Right cardiac atrium (tissue), 5 donors: Measurements from ENCODE around the gene PIGO. TPM values are rescaled to one million over a fixed set of nuclear protein-coding genes. Genes with fewer than 3 reads are reported as not detected.

Source experiments
- ATAC-seq, 2 donors: fragments of 200-7000 bp; cut with Tn5 transposase; one replicate each; pipeline versions ENCODE4 v1.8.0 to v1.9.1; 2020; ENCODE audit warnings: moderate library complexity in 2 of 2, mild to moderate bottlenecking in 1 of 2
- DNase-seq, 3 donors: peaks; one replicate each; pipeline ENCODE4 v3.0.0-alpha.2; 2020
- H3K27ac ChIP-seq: one replicate; pipeline ENCODE4 v1.5.1; 2013; ENCODE audit warnings: mild to moderate bottlenecking, low read length, control low read depth, moderate library complexity
- H3K27me3 ChIP-seq: one replicate; pipeline ENCODE4 v1.6.1; 2013; ENCODE audit not compliant: control insufficient read depth, insufficient read depth
- H3K4me1 ChIP-seq: one replicate; pipeline ENCODE4 v1.6.1; 2013; ENCODE audit warnings: low read length; ENCODE audit not compliant: control insufficient read depth, insufficient read depth
- H3K4me3 ChIP-seq: one replicate; pipeline ENCODE4 v1.5.1; 2013; ENCODE audit warnings: low read length, control low read depth
- H3K9me3 ChIP-seq: one replicate; pipeline ENCODE4 v1.6.1; 2013; ENCODE audit warnings: low read length; ENCODE audit not compliant: control insufficient read depth
- WGBS: extraction: QIAGEN DNeasy Blood & Tissue Kit; methylation state at CpG from one replicate; pipeline ENCODE4 v1.1.7; 2013; 5-methylcytosine and 5-hydroxymethylcytosine counted together
- intact Hi-C, 4 donors: fragments of 100-400 bp; cut with DNase I; formaldehyde crosslinking; loops; one replicate each; pipeline versions ENCODE4 v1.11.0 to v1.14.0; 2022 to 2023
- polyA plus RNA-seq: library from polyadenylated mRNA; stranded (reverse); fragments of 200-250 nt; gene quantifications from one replicate; pipeline ENCODE4 v1.2.3, GENCODE V29; 2013
- total RNA-seq, 4 donors: library from RNA; stranded (reverse); fragmentation: NEBNext Ultra II Directional; extraction: Animal tissue kit (Norgen Biotek cat#: 25700); gene quantifications; one replicate each; pipeline ENCODE4 v1.2.1, GENCODE V29; 2021
- donor health status: healthy with polysubstance abuse.
- donor health status: DM: no; HTN: yes; CAD: no.
- donor health status: DM: no; HTN: no; CAD: no.
- donor health status: DM: no; HTN: yes; CAD: no; lungs with severe emphysema.
- donor health status: DM: yes; HTN: yes; CAD: no.

Gene PIGO
- total and polyA plus RNA-seq, 5 donors: 10.0 to 17.6 (median 12.5) TPM

- under 1% methylated on average over 20 of the region's 20 CpGs for WGBS
- Histone ChIP-seq H3K27me3 (no peaks in the 10 kb centered on the region), H3K27ac (peak overlapping the region; percentile 99), H3K4me1 (peaks cover 14% of the 10 kb centered on the region), H3K9me3 (no peaks in the 10 kb centered on the region), H3K4me3 (peak overlapping the region; percentile 91)
- ATAC-seq (peak in 1 of 2 donors; percentile 10), DNase-seq (no peak)
- intact Hi-C loops: no loop called here
Observed at GRCh38 chr9:35070823-35071813, 25.3 kb downstream of the PIGO start.

- H3K9me3 ChIP-seq: no peaks in the 10 kb centered on the region
- H3K4me1 ChIP-seq: peaks cover 14% of the 10 kb centered on the region
- WGBS: 67% methylated on average over 4 of the region's 4 CpGs
- ATAC-seq: no peak
- H3K27ac ChIP-seq: peak overlapping the region; percentile 30
- no peak overlapping the region for H3K4me3 ChIP-seq
- DNase-seq: no peak
- intact Hi-C loops: loop anchor here in 1 of 4 donors (10.0 kb wide), 1 partner anchor 64 kb away; no protein-coding TSS in a partner anchor
- H3K27me3 ChIP-seq: no peaks in the 10 kb centered on the region
Observed at GRCh38 chr9:35069020-35069419, 27.4 kb downstream of the PIGO start.

- Histone ChIP-seq H3K27me3 (no peaks in the 10 kb centered on the region), H3K4me3 (no peak overlapping the region), H3K4me1 (peaks cover 14% of the 10 kb centered on the region), H3K27ac (no peak overlapping the region), H3K9me3 (no peaks in the 10 kb centered on the region)
- intact Hi-C loops: loop anchor here in 1 of 4 donors (10.0 kb wide), 1 partner anchor 62 kb away; no protein-coding TSS in a partner anchor
- 88% methylated on average over 1 of the region's 1 CpG for WGBS
- DNase-seq (no peak), ATAC-seq (no peak)
Observed at GRCh38 chr9:35067056-35067455, 29.3 kb downstream of the PIGO start.

- no peak overlapping the region for H3K27ac ChIP-seq
- WGBS: 93% methylated on average over 11 of the region's 11 CpGs
- no peak for DNase-seq
- H3K9me3 ChIP-seq: no peaks in the 10 kb centered on the region
- no peak for ATAC-seq
- H3K27me3 ChIP-seq: no peaks in the 10 kb centered on the region
- intact Hi-C loops: loop anchor here in 1 of 4 donors (10.0 kb wide), 1 partner anchor 56 kb away; no protein-coding TSS in a partner anchor
- H3K4me1 ChIP-seq: no peaks in the 10 kb centered on the region
- no peak overlapping the region for H3K4me3 ChIP-seq
Observed at GRCh38 chr9:35060548-35061207, 35.7 kb downstream of the PIGO start.

GRCh38 chr9:35059438-35059837 is 37.0 kb downstream of the PIGO start:
- Histone ChIP-seq H3K9me3 (no peaks in the 10 kb centered on the region), H3K27me3 (no peaks in the 10 kb centered on the region), H3K4me1 (no peaks in the 10 kb centered on the region), H3K4me3 (no peak overlapping the region), H3K27ac (no peak overlapping the region)
- intact Hi-C loops: loop anchor here in 1 of 4 donors (10.0 kb wide), 1 partner anchor 165 kb away; a partner anchor contains a TSS
- DNase-seq (no peak), ATAC-seq (no peak)
- WGBS: 92% methylated on average over 10 of the region's 10 CpGs

- Histone ChIP-seq H3K27me3 (no peaks in the 10 kb centered on the region), H3K27ac (no peak overlapping the region), H3K4me3 (no peak overlapping the region), H3K4me1 (no peaks in the 10 kb centered on the region), H3K9me3 (no peaks in the 10 kb centered on the region)
- intact Hi-C loops: loop anchor here in 1 of 4 donors (10.0 kb wide), 1 partner anchor 162 kb away; a partner anchor contains a TSS
- ATAC-seq: no peak
- WGBS: 98% methylated on average over 8 of the region's 8 CpGs
- no peak for DNase-seq
Observed at GRCh38 chr9:35057271-35057620, 39.1 kb downstream of the PIGO start.

GRCh38 chr9:35056571-35057270 is 39.7 kb downstream of the PIGO start:
- peak in 1 of 2 donors; percentile 20 for ATAC-seq
- 92% methylated on average over 9 of the region's 9 CpGs for WGBS
- intact Hi-C loops: loop anchor here in 1 of 4 donors (10.0 kb wide), 1 partner anchor 162 kb away; a partner anchor contains a TSS

GRCh38 chr9:35054871-35055644 is 41.3 kb downstream of the PIGO start:
- no peak overlapping the region for H3K27ac ChIP-seq
- 97% methylated on average over 14 of the region's 14 CpGs for WGBS
- ATAC-seq (no peak), DNase-seq (no peak)
- no peak overlapping the region for H3K4me3 ChIP-seq
- H3K27me3 ChIP-seq: no peaks in the 10 kb centered on the region
- peaks cover 3% of the 10 kb centered on the region for H3K4me1 ChIP-seq
- no peaks in the 10 kb centered on the region for H3K9me3 ChIP-seq
- intact Hi-C loops: loop anchor here in 1 of 4 donors (10.0 kb wide), 1 partner anchor 160 kb away; a partner anchor contains a TSS

More at GRCh38 chr9:35056571-35057270, 39.7 kb downstream of the PIGO start:
- DNase-seq: no peak
- H3K27ac ChIP-seq: no peak overlapping the region
- no peaks in the 10 kb centered on the region for H3K4me1 ChIP-seq
- no peaks in the 10 kb centered on the region for H3K27me3 ChIP-seq
- H3K4me3 ChIP-seq: no peak overlapping the region
- H3K9me3 ChIP-seq: no peaks in the 10 kb centered on the region

GRCh38 chr9:35054185-35054835 is 42.1 kb downstream of the PIGO start:
- WGBS: 54% methylated on average over 5 of the region's 5 CpGs
- intact Hi-C loops: loop anchor here in 1 of 4 donors (10.0 kb wide), 1 partner anchor 160 kb away; a partner anchor contains a TSS
- Histone ChIP-seq H3K27ac (no peak overlapping the region), H3K4me1 (peaks cover 3% of the 10 kb centered on the region), H3K4me3 (no peak overlapping the region), H3K9me3 (no peaks in the 10 kb centered on the region), H3K27me3 (no peaks in the 10 kb centered on the region)
- no peak for DNase-seq
- ATAC-seq: no peak
